Natural killer cell (primary cell): ENCODE data around the gene TMEM131. TPM values are rescaled to one million over a fixed set of nuclear protein-coding genes. Genes with fewer than 3 reads are reported as not detected.
"Not testable (repeated sequence)": the region's sequence is repeated elsewhere in the genome, so short reads cannot be mapped to it uniquely, and the experiment has no call there.

Experiments
- ATAC-seq, 3 donors: fragments of 150-1000 bp in 2 of 3; fragments of 200-7000 bp in 1 of 3; cut with Tn5 transposase; 1 replicate in 1 of 3; 2 replicates in 2 of 3; pipeline ENCODE4 v1.10.0; 2021; ENCODE audit warnings: mild to moderate bottlenecking in 2 of 3, moderate library complexity in 2 of 3
- DNase-seq, 2 donors: peaks; one replicate each; pipeline versions ENCODE4 v3.0.0 to v3.0.0-alpha.2; 2013 to 2021; ENCODE audit warnings: mixed read lengths in 1 of 2
- H3K27ac ChIP-seq: one replicate; pipeline ENCODE4 v1.5.1; 2013; ENCODE audit warnings: mild to moderate bottlenecking, low read length
- H3K27me3 ChIP-seq: one replicate; pipeline ENCODE4 v1.6.1; 2013; ENCODE audit warnings: low read length; ENCODE audit not compliant: control insufficient read depth, insufficient read depth
- H3K36me3 ChIP-seq: one replicate; pipeline ENCODE4 v1.6.1; 2013; ENCODE audit warnings: low read length; ENCODE audit not compliant: control insufficient read depth, insufficient read depth
- H3K4me1 ChIP-seq: one replicate; pipeline ENCODE4 v1.6.1; 2013; ENCODE audit warnings: low read length; ENCODE audit not compliant: control insufficient read depth, insufficient read depth
- H3K4me3 ChIP-seq: one replicate; pipeline ENCODE4 v1.5.1; 2013; ENCODE audit warnings: low read length
- H3K9me3 ChIP-seq: one replicate; pipeline ENCODE4 v1.6.1; 2013; ENCODE audit warnings: low read length; ENCODE audit not compliant: control insufficient read depth, insufficient read depth
- H3K27ac Mint-ChIP-seq, 2 donors: one replicate each; pipeline ENCODE4 v1.8.0; 2022; ENCODE audit warnings: mild to moderate bottlenecking in 2 of 2, mixed read lengths in 2 of 2, moderate library complexity in 1 of 2
- H3K27me3 Mint-ChIP-seq, 2 donors: one replicate each; pipeline ENCODE4 v1.8.0; 2022; ENCODE audit warnings: low read depth in 2 of 2, mixed read lengths in 2 of 2
- H3K36me3 Mint-ChIP-seq: one replicate; pipeline ENCODE4 v1.8.0; 2022; ENCODE audit warnings: mixed read lengths
- H3K4me1 Mint-ChIP-seq, 2 donors: one replicate each; pipeline ENCODE4 v1.8.0; 2022; ENCODE audit warnings: mixed read lengths in 2 of 2
- H3K4me3 Mint-ChIP-seq: one replicate; pipeline ENCODE4 v1.8.0; 2022; ENCODE audit warnings: mild to moderate bottlenecking, moderate library complexity, mixed read lengths
- H3K9me3 Mint-ChIP-seq, 2 donors: one replicate each; pipeline ENCODE4 v1.8.0; 2022; ENCODE audit warnings: mixed read lengths in 2 of 2
- CTCF ChIP-seq: fragments of 200-600 bp; IDR thresholded peaks from one replicate; pipeline ENCODE4 v1.8.0; 2022; ENCODE audit warnings: antibody characterized with exemption
- WGBS: methylation state at CpG from one replicate; pipeline ENCODE4 v1.1.7; 2013; ENCODE audit warnings: missing lambda C conversion rate; ENCODE audit not compliant: insufficient coverage; 5-methylcytosine and 5-hydroxymethylcytosine counted together
- intact Hi-C: fragments of 100-400 bp; cut with micrococcal nuclease; formaldehyde crosslinking; loops from one replicate; pipeline ENCODE4 v1.14.2; 2022
- total RNA-seq, 4 donors: library from RNA; stranded (reverse); fragments of 120-200 nt in 1 of 4; gene quantifications; one replicate each; pipeline versions ENCODE4 v1.2.3 to v1.2.4, GENCODE V29; 2013 to 2022

TMEM131 gene
- total RNA-seq, 3 donors from 2014 or later (not counting 1 experiment from before 2014, with no cell fraction given) = 44.8 to 72.1 (median 67.1) TPM

- H3K9me3 Mint-ChIP-seq = peaks cover 0 to 3% of the 10 kb centered on the region in 2 donors
- DNase-seq (no peak), ATAC-seq (no peak)
- intact Hi-C loops = no loop called here
- 100% methylated on average over 2 of the region's 2 CpGs for WGBS
- peaks cover 6% of the 10 kb centered on the region for H3K36me3 Mint-ChIP-seq
- H3K27me3 Mint-ChIP-seq = no peaks in the 10 kb centered on the region
- H3K27ac Mint-ChIP-seq = no peak overlapping the region
- TF ChIP-seq CTCF = no peak
- Histone ChIP-seq H3K9me3 (no peaks in the 10 kb centered on the region), H3K27me3 (no peaks in the 10 kb centered on the region), H3K4me3 (no peak overlapping the region), H3K27ac (no peak overlapping the region), H3K4me1 (no peaks in the 10 kb centered on the region), H3K36me3 (peaks cover 15% of the 10 kb centered on the region)
- H3K4me1 Mint-ChIP-seq = peaks cover 8 to 23% of the 10 kb centered on the region in 2 donors
- H3K4me3 Mint-ChIP-seq = no peak overlapping the region
Measured at GRCh38 chr2:97861177-97861576, 134.6 kb downstream of the TMEM131 start.

- Histone ChIP-seq H3K27ac (no peak overlapping the region), H3K4me1 (no peaks in the 10 kb centered on the region), H3K27me3 (no peaks in the 10 kb centered on the region), H3K9me3 (no peaks in the 10 kb centered on the region), H3K4me3 (no peak overlapping the region), H3K36me3 (peaks cover 15% of the 10 kb centered on the region)
- H3K27ac Mint-ChIP-seq = peak overlapping the region in 1 of 2 donors; percentile 23
- DNase-seq (no peak), ATAC-seq (no peak)
- peaks cover 8 to 17% of the 10 kb centered on the region in 2 donors for H3K4me1 Mint-ChIP-seq
- H3K9me3 Mint-ChIP-seq = peaks cover 0 to 3% of the 10 kb centered on the region in 2 donors
- intact Hi-C loops = no loop called here
- H3K4me3 Mint-ChIP-seq = no peak overlapping the region
- 95% methylated on average over 3 of the region's 3 CpGs for WGBS
- H3K36me3 Mint-ChIP-seq = peaks cover 6% of the 10 kb centered on the region
- no peaks in the 10 kb centered on the region for H3K27me3 Mint-ChIP-seq
- TF ChIP-seq CTCF = no peak
Measured at GRCh38 chr2:97858442-97858841, 137.3 kb downstream of the TMEM131 start.

- Histone ChIP-seq H3K27ac (no peak overlapping the region), H3K36me3 (peaks cover 15% of the 10 kb centered on the region), H3K4me1 (no peaks in the 10 kb centered on the region), H3K4me3 (no peak overlapping the region), H3K27me3 (no peaks in the 10 kb centered on the region), H3K9me3 (no peaks in the 10 kb centered on the region)
- H3K4me1 Mint-ChIP-seq = peaks cover 6 to 12% of the 10 kb centered on the region in 2 donors
- H3K4me3 Mint-ChIP-seq = no peak overlapping the region
- ATAC-seq = no peak
- no peaks in the 10 kb centered on the region for H3K27me3 Mint-ChIP-seq
- no peak overlapping the region for H3K27ac Mint-ChIP-seq
- TF ChIP-seq CTCF = no peak
- no CpG with 5 or more reads among the region's 2 CpGs for WGBS
- H3K36me3 Mint-ChIP-seq = peaks cover 6% of the 10 kb centered on the region
- DNase-seq = no peak
- intact Hi-C loops = no loop called here
- H3K9me3 Mint-ChIP-seq = peaks cover 0 to 2% of the 10 kb centered on the region in 2 donors
Measured at GRCh38 chr2:97857553-97857952, 138.2 kb downstream of the TMEM131 start.

- H3K4me1 ChIP-seq, H3K4me3 ChIP-seq, H3K27ac ChIP-seq, H3K27me3 ChIP-seq, H3K4me3 Mint-ChIP-seq, H3K9me3 ChIP-seq, H3K36me3 Mint-ChIP-seq, H3K36me3 ChIP-seq, ATAC-seq, DNase-seq, H3K9me3 Mint-ChIP-seq, intact Hi-C loops, H3K27ac Mint-ChIP-seq, H3K27me3 Mint-ChIP-seq: not testable (repeated sequence)
- 100% methylated on average over 2 of the region's 4 CpGs for WGBS
- H3K4me1 Mint-ChIP-seq = peaks cover 32 to 35% of the 10 kb centered on the region in 2 donors
Measured at GRCh38 chr2:97853057-97853456, 142.7 kb downstream of the TMEM131 start.
